Activated T-cell treated with anti-CD3 and anti-CD28 coated beads for 1 hour (primary cell): ENCODE results near the gene RRN3.
"Not testable (repeated sequence)": the region's sequence is repeated elsewhere in the genome, so short reads cannot be mapped to it uniquely, and the experiment has no call there.

Source experiments
- DNase-seq: peaks from one replicate; pipeline ENCODE4 v3.0.0-alpha.2; 2020; ENCODE audit warnings: low read depth

Gene RRN3

DNA sequence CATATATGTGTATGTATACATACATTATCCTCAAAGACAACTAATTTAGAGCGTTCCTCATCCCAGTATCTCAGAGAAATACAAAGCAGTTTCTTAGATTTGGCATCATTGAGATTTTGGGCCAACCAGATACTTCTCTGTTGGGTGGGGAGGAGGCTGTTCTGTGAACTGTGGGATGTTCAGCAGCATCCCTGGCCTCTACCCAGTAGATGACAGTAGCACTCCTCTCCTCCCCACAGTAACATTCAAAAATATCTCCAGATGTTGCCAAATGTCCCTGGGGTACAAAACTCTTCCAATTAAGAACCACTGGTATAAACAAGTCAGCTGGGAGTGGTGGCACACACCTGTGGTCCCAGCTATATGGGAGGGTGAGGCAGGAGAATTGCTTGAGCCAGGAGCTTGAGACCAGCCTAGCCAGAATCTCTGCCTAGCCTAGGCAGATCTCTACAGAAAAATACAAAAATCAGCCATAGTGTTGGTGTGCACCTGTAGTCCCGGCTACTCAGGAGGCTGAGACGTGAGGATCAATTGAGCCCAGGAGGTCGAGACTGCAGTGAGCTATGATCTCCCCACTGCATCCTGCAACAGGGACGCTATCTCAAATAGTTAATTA is 6.4 kb upstream of the RRN3 start:
- DNase-seq = not testable (repeated sequence)

DNA sequence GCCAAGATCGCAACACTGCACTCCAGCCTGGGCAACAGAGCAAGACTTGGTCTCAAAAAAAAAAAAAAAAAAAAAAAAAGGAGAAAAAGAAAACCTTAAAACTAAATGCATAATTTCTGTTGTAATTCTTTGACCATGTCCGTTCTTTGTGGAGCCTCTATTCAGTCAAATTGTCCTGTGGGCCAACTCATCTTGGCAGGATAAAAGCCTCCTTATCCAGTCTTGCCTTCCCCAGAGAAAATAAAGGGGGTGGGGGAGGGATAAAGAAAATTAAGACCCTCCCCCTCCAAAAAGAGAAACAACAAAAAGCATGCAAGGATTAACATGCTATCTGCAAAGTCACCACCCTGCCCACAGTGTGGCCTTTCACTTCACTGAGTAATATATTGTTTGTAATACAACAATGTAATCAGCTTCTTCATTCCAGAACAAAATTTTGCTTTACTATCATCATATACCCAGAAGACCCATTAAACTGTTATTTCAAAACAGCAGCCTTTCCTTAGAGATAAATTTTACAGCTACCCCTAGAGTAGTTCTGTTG is 5.4 kb upstream of the RRN3 start:
- DNase-seq = not testable (repeated sequence)

DNA sequence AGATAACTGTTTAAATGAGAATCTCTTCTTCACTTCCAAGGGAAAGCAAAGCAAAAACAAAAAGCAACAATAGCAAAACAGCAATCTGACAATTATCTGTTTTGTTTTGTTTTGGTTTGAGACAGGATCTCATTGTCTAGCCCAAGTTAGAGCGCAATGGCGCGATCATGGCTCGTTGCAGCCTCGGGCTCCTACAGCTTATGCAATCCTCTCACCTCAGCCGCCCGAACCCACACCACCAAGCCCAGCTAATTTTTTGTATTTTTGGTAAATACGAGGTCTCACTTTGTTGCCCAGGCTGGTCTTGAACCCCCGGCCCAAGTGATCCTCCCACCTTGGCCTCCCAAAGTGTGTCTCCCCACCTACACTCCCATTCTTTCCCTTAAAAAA is 2.5 kb upstream of the RRN3 start:
- DNase-seq = not testable (repeated sequence)

- DNase-seq = not testable (repeated sequence)
These were observed 509 bp downstream of the RRN3 start for GRCh38 chr16:15093571-15093954.

DNA sequence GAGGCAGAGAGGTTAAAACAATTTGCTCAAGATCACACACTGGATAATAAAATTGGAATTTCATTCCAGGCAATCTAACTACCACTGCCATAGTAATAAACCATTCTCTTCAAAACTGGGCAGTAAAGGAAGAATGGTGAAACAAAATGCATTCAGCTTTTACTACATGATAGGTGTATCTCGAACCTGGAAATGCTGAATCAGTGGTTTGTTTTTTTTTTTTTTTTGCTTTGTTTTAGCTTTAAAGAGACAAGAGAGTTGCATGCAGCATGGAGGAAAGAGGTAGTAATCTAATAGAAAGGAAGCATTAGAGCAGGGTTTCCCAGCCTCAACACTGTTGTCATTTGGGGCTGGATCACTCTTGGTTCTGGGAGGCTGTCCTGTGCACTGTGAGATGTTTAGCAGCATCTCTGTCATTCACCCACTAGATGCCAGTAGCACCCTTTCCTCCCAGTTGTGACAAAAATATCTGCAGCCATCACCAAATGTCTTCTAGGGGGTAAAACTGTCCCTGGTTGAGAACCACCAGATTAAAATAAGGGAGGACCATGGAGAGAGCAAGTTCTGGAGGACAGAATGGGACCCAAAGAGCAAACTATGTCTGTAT is 3.3 kb downstream of the RRN3 start:
- not testable (repeated sequence) for DNase-seq

- DNase-seq = not testable (repeated sequence)
These were observed 11.3 kb downstream of the RRN3 start for GRCh38 chr16:15082788-15083187.

- DNase-seq = not testable (repeated sequence)
These were observed 13.2 kb downstream of the RRN3 start for GRCh38 chr16:15080883-15081282.

GRCh38 chr16:15076161-15076560 is 17.9 kb downstream of the RRN3 start:
- not testable (repeated sequence) for DNase-seq

- DNase-seq = no peak
These were observed 21.0 kb downstream of the RRN3 start for GRCh38 chr16:15073101-15073500.

DNA sequence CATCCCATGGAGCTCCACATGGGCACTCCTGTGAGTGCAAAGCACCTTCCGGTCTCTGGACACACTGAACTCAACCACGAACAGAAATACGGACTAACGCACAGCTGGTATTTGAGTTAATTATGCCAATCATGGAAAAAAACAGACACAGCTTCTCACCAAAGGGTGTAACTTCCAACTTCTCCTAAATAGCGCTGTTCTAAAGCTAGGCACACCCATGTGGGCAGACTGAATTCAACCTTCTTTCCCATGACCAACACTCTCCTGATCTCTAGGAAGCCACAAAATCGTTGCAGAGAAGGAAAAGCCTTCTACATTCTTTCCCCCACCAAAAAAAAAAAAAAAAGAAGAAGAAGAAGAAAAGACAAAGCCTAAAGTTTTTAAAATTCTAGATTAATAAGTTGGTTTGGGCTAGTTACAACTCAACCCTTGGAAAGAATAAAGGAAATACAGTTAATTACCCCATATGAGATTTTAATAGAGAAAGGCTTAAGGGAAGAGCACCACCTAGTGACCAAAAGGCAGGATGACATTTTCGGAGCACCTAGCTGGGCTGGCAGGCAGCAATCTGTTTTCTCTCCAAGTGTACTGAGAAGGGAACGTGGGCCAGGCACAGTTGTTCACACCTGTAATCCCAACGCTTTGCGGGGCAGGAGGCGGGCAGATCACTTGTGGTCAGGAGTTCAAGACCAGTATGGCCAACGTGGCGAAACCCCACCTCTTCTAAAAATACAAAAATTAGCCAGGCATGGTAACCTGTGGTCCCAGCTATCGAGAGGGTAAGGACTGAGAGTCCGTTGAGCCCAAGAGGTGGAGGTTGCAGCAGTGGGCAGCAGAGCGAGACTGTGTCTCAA is 21.9 kb downstream of the RRN3 start:
- DNase-seq = not testable (repeated sequence)

DNA sequence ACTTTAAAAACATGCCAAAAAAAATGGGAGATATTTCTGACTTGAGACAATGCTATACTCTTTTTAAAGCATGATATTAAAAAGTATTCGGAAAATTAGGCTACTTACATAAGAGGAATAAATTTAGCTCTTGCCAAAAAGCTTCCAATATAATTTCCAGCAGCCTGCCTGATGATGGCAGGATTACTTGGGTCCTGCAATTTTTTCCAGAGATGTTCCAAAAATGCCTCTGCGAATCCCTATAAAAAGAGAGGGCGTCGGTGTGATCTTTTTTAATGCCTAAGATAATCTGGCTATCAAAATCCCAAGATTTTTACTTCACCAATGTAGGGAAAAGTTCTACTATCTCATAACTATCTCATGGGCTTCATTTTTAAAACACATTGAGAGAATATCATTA is 23.1 kb downstream of the RRN3 start:
- not testable (repeated sequence) for DNase-seq

DNA sequence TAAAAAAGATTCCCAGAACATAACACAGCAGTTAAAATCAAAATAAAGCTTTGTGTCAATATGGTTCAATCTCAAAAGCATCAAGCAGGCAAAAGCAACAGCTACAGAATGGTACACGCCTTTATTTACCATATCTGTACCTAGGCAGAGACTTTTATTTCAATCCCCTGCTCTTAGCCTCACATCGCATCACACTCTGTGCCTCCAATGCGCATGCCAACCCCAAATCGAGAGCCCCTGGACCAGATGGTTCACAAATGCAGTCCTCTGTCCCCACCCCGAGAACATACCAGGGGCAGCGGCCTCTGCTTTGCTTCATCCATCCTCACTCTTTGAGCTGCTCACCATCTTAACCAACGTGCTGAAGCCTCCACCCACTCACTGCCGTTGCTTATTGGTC is 27.4 kb downstream of the RRN3 start:
- not testable (repeated sequence) for DNase-seq

DNA sequence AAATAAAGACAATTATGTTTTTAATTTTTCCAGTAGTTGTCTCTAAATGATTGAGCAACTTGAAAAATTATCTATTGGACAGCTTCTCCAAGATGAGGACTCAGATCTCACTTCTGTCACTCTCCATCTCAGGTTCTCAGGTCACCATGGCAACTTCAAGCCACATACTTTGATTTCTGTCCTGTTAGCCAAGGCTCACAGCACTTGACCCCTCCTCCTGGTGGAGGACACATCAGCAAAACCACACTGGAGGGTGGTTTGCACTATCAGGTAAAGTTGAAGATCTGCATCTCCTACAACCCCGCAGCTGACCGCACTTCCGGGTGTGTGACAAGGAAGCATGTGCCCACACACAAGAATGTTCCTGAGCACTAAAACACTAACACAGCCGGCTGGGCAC is 28.1 kb downstream of the RRN3 start:
- DNase-seq = not testable (repeated sequence)

DNA sequence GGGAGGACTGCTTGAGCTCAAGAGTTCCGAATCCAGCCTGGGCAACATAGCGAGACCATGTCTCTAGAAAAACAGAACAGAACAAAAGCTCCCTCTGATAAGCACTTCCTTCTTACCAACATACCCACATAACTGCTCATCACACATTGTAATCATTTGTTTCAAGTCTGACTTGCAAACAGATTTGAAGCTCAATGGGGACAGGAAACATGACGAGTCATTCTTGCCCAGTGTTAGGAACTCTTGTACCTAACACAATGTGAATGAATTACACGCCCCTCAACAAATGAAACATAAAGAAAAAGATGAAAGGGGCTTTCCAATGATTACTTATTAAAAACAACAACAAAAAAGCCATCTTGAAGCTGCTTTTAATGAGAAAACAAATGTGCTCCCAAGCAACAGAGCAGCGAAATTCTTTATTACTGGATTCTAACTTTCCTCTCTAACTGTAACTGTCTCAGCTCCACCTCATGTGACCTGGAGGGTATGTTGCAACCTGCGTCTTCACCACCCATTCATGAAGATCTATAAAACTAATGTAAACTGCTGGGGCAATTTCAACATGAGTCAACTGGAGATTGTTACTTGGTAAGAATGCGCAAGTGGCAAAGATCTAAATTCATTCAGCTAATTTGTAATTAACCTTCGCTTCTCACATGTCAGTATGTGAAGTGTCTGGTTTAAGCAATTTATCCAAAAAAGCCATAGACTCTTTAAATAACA is 31.8 kb downstream of the RRN3 start:
- DNase-seq = not testable (repeated sequence)

GRCh38 chr16:15059324-15059723 is 34.7 kb downstream of the RRN3 start:
- no peak for DNase-seq

- DNase-seq = no peak
These were observed 36.2 kb downstream of the RRN3 start for GRCh38 chr16:15057681-15058417.

DNA sequence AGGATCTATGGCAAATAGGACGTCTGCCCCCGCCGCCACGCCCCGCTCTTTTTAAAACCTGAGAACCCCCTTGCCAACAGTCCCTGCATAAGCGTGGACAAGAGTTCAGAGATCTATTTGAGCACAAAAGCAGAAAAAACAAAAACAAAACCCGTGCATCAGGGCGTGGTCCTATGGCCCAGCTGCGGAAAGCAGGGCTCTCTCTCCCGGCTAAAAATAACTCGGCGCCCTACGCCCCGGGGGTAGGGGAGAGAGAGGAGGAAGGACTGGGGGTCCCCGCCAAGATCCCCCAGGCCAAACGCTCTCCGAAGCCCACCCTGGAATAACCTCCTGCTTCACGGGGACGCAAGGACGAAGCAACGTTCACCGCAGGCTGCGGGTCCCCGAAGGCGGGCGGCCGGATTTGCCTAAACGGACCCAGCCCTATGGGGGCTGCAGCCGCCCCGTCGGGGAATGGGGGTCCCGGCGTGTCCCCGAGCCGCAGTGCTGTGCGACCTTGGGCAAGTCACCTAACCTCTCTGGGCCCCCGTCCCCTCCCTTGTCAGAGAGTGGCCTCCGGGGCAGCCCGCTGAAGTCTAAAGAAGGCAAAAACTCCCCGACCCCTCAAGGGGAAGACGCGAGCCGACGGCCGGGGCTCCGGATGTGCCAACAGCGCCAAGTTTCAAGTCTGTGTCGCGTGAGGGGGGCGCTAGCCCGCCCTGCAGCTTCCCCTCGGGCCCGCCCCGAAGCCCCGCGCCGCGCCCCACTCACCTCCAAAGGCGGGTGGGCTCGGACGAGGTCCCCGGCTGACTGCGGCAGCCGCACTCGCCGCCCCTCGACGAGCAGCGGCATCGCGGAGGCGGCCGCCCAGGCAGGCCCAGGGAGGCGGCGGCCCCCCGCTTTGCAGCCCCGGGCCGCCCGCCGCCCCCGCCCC is 38.7 kb downstream of the RRN3 start:
- DNase-seq = peak; percentile 57

GRCh38 chr16:15054357-15055140 is 39.5 kb downstream of the RRN3 start:
- no peak for DNase-seq

DNA sequence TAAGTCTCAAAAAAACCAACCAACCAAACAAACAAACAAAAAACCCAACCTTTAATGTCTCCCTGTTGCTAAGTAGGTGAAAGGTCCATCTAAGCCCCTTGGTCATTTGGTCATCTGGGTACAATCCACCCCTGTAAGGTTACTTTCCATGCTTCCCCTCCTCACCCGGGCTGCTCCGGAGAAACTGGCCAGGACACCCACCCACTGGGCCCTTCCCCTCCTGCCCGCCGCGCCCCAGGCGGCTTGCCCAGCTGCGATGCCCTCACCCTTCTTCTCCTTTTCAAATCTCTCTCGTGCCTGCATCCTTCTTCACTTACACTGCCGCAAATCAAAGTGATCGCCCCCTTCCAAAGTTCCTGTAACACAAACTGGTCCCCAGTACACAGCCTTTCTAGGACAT is 40.2 kb downstream of the RRN3 start:
- no peak for DNase-seq
